ENCODE data around the gene ATXN1.

GRCh38 chr6:16789329-16790038 lies 28.2 kb upstream of the ATXN1 start:
- TF ChIP-seq CTCF (conservative IDR thresholded peaks at IDR 0.05; ENCODE audit: low read depth, low read length) (no peak), EZH2phosphoT487 (IDR thresholded peaks at IDR 0.05; ENCODE audit: borderline replicate concordance, low read length) (no peak), EZH2 (IDR thresholded peaks at IDR 0.05; ENCODE audit: low read length, unreplicated experiment) (no peak)

Measured in PC-3 (cell line).